Fibroblast of villous mesenchyme (primary cell): ENCODE measurements around the gene PRRX1. TPM values are rescaled to one million over a fixed set of nuclear protein-coding genes. Genes with fewer than 3 reads are reported as not detected.

ENCODE experiments used
- DNase-seq: peaks from one replicate; pipeline ENCODE4 v3.0.0-alpha.2; 2010; ENCODE audit warnings: low read depth
- H3K4me3 ChIP-seq: 2 replicates; pipeline ENCODE4 v1.5.1; 2011; ENCODE audit warnings: low read depth, mild to moderate bottlenecking, low read length
- total RNA-seq: library from RNA; depleted of rRNA; stranded (reverse); fragments of >200 nt; gene quantifications from 2 replicates; pipeline ENCODE4 v1.2.3, GENCODE V29; 2012
- TF ChIP-seq, protein P1 (sequence below): IDR thresholded peaks from 2 replicates; pipeline ENCODE4 v1.5.1; 2012; ENCODE audit warnings: low read depth, mild to moderate bottlenecking, low read length; ENCODE audit not compliant: insufficient read depth

PRRX1 gene
- total RNA-seq, 1 donor, result 203 TPM

- TF ChIP-seq, protein P1, sequence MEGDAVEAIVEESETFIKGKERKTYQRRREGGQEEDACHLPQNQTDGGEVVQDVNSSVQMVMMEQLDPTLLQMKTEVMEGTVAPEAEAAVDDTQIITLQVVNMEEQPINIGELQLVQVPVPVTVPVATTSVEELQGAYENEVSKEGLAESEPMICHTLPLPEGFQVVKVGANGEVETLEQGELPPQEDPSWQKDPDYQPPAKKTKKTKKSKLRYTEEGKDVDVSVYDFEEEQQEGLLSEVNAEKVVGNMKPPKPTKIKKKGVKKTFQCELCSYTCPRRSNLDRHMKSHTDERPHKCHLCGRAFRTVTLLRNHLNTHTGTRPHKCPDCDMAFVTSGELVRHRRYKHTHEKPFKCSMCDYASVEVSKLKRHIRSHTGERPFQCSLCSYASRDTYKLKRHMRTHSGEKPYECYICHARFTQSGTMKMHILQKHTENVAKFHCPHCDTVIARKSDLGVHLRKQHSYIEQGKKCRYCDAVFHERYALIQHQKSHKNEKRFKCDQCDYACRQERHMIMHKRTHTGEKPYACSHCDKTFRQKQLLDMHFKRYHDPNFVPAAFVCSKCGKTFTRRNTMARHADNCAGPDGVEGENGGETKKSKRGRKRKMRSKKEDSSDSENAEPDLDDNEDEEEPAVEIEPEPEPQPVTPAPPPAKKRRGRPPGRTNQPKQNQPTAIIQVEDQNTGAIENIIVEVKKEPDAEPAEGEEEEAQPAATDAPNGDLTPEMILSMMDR, result no peak
Measured at GRCh38 chr1:170686291-170686690, 22.4 kb downstream of the PRRX1 start.

GRCh38 chr1:170687621-170688020 is 23.7 kb downstream of the PRRX1 start:
- no peak overlapping the region for H3K4me3 ChIP-seq
- TF ChIP-seq, protein P1, result no peak
- DNase-seq, result peak; percentile 60

More at GRCh38 chr1:170686291-170686690, 22.4 kb downstream of the PRRX1 start:
- DNase-seq, result no peak
- H3K4me3 ChIP-seq, result no peak overlapping the region

GRCh38 chr1:170691258-170691657 is 27.3 kb downstream of the PRRX1 start:
- DNase-seq, result no peak
- no peak overlapping the region for H3K4me3 ChIP-seq
- TF ChIP-seq, protein P1, result no peak

- no peak overlapping the region for H3K4me3 ChIP-seq
- TF ChIP-seq, protein P1, result no peak
- DNase-seq, result peak; percentile 83
Measured at GRCh38 chr1:170692866-170693575, 29.1 kb downstream of the PRRX1 start.

GRCh38 chr1:170694172-170694926 is 30.4 kb downstream of the PRRX1 start:
- no peak overlapping the region for H3K4me3 ChIP-seq
- TF ChIP-seq, protein P1, result no peak
- peak; percentile 54 for DNase-seq

- H3K4me3 ChIP-seq, result no peak overlapping the region
- no peak for DNase-seq
- TF ChIP-seq, protein P1, result no peak
Measured at GRCh38 chr1:170695955-170696590, 32.1 kb downstream of the PRRX1 start.
